Left colon (tissue), 2 donors: Measurements from ENCODE around the gene ABLIM1. TPM values are rescaled to one million over a fixed set of nuclear protein-coding genes. Genes with fewer than 3 reads are reported as not detected.
A peak's percentile ranks its signal among the peaks of the same experiment; 100 is the strongest.

ENCODE experiments used
- ATAC-seq: fragments of 200-7000 bp; cut with Tn5 transposase; one replicate; pipeline ENCODE4 v1.9.1; 2020; ENCODE audit warnings: mild to moderate bottlenecking, moderate library complexity
- DNase-seq, 2 donors: peaks; one replicate each; pipeline ENCODE4 v3.0.0-alpha.2; 2020
- intact Hi-C, 2 donors: fragments of 100-400 bp; cut with DNase I in 1 of 2; cut with micrococcal nuclease in 1 of 2; formaldehyde crosslinking; loops; one replicate each; pipeline versions ENCODE4 v1.11.2 to v1.14.0; 2022; cut with DNase I, micrococcal nuclease
- total RNA-seq, 2 donors: library from RNA; stranded (reverse); fragmentation: NEBNext Ultra II Directional; extraction: Animal tissue kit (Norgen Biotek cat#: 25700); gene quantifications; one replicate each; pipeline ENCODE4 v1.2.1, GENCODE V29; 2021
- donor health status: DM: no; HTN: no; CAD: no.
- donor health status: DM: yes; HTN: yes; CAD: no.

The ABLIM1 gene
- total RNA-seq, 2 donors from 2014 or later: 107 to 118 TPM

DNA sequence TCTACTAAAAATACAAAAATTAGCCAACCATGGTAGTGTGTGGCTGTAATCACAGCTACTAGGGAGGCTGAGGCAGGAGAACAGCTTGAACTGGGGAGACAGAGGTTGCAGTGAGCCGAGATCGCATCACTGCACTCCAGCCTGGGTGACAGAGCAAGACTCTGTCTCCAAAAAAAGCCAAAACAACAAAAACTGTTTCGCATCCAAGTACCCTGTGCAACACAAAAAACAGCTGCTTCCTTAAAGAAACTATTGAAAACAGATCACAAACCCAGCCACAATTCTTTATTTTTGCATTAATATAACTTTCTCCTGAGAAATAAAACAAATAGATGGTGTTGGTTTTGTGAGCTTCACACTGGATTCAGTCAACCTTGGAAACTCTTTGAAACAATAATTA lies 141.7 kb downstream of the ABLIM1 start:
- intact Hi-C loops: no loop called here
- DNase-seq (no peak), ATAC-seq (no peak)

DNA sequence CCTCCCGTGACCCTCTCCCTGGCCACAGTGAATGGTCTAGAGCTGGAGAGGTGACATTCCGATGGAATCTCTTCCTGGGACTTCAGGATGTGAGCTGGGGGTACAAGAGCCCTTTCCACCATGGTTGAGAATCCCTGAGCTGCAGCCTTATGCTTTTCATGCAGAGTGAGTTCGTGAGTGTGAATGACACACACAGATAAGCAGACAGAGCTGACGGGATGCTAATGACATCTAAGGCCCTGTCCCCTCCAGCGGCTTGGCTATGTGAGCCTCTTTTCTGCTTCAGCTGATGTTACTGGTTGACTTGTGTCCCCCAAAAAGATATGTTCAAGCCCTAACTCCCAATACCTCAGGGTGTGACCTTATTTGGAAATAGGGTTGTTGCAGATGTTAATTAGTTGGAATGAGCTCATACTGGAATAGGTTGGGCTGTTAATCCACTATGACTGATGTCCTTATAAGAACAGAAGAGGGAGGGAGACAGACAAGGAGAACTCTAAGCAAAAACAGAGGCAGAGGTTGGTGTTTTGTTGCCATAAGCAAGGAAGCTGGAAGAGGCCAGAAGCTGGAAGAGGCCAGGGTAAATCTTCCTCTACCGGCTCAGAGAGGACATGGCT lies 142.7 kb downstream of the ABLIM1 start:
- intact Hi-C loops: no loop called here

DNA sequence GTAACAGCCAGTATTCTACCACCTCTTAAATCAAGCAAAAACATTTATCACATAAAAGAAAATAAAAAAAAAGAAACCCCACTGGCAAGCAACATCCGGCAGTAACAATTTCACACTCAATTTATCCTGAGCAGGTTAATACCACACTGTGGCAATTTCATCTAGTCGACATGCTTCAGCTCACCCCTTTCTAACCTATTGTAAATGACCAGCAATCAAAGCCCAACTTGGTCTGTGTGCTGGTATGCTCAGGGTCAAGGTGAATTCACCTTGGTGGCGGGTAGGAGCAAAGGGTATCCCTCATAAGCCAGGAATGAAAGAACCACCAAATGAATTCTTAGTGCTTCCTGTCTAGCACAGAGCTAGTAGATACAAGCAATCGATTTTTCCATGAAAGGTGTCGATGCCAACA lies 144.7 kb downstream of the ABLIM1 start:
- intact Hi-C loops: no loop called here
- no peak for DNase-seq
- ATAC-seq: no peak

More for the DNA sequence above, 142.7 kb downstream of the ABLIM1 start:
- DNase-seq (no peak), ATAC-seq (no peak)

GRCh38 chr10:114511881-114512280 lies 146.2 kb downstream of the ABLIM1 start:
- DNase-seq (no peak), ATAC-seq (no peak)
- intact Hi-C loops: no loop called here

- no peak for ATAC-seq
- intact Hi-C loops: no loop called here
- no peak for DNase-seq
Measured at GRCh38 chr10:114508376-114508775, 149.7 kb downstream of the ABLIM1 start.

DNA sequence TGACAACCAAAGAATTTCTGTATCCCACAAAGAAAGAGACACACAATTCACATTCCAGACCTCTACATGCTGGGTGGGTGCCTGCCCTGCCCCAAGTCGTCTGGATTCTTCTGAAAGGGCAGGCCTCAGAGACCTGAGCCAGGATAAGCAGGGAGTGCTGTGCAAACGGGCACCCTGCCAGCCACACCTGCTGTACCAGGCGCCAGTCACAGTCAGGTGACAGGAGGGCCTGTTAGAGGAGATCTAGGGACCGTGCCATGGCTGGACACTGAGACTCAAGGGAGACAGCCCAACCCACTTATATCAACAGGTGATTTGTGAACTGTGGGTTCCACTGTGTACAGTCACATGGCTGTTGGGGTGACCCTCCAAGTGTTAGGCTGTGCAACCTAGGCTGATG lies 150.6 kb downstream of the ABLIM1 start:
- intact Hi-C loops: no loop called here
- ATAC-seq: peak; percentile 99
- DNase-seq: peak; percentile 91 to 96

GRCh38 chr10:114506871-114507385 lies 151.1 kb downstream of the ABLIM1 start:
- DNase-seq: no peak
- ATAC-seq: no peak
- intact Hi-C loops: no loop called here

- DNase-seq: no peak
- no peak for ATAC-seq
- intact Hi-C loops: no loop called here
Measured at GRCh38 chr10:114504769-114505579, 153.1 kb downstream of the ABLIM1 start.

DNA sequence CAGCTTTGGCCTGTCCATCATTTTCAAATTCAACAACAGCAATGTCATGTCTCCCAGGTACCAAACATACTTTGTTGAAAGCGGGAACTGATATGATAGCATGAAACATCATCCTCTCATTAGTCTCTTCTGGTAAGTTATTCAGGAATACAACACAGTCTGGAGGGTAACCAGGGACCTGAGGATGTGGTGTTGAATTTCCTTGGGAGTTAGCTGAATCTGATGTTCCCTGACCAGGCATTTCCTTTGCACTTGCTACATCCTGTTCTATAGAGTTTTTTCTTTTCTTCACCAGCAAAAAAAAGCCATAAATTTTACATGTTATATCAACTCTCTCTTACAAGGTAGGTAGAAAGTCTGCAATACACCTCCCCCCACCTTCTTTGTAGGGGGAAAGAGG lies 156.0 kb downstream of the ABLIM1 start:
- DNase-seq: no peak
- intact Hi-C loops: no loop called here
- ATAC-seq: no peak

- DNase-seq (no peak), ATAC-seq (no peak)
- intact Hi-C loops: no loop called here
Measured at GRCh38 chr10:114501650-114502049, 156.4 kb downstream of the ABLIM1 start.

DNA sequence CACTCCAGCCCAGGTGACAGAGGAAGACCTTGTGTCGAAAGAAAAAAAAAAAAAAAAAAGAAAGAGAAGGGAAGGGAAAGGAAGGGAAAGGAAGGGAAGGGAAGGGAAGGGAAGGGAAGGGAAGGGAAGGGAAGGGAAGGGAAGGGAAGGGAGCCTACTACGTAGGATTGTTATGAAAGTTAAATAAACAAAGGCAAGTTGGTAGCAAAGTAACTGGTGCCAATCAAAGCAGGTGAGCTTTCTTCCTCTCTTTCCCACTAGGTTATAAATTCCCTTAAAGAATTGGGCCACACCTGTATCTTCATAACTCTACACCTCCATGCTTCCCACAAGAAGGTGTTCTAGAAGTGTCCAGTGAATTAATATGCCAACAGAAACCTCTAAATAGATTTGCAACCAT lies 157.4 kb downstream of the ABLIM1 start:
- ATAC-seq (peak; percentile 40), DNase-seq (no peak)
- intact Hi-C loops: no loop called here

DNA sequence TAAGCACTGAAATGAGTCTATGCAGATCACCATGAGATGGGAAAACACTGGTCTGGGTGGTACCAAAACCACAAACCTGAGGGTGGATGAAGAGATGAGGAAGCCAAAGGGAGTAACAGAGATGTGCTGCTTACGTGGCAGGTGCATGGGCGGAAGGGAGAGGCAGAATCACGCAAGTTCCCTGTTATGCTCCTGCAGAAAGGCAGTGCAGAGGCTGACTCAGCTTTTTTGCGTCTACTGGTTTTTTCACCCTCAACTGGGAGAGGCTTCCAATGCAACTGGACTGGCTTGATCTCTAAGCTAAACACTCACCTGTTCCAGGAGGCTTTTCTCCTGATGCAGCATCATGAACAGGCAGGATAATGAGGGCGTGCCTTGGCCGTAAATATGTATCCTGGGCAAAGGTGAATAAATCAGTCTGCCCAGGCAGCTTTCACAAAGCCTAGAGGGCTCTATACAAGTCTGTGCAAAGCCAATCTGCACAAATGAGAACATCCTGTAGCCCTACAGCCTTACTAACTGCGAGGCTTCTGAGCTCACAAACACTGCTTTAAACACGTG lies 158.4 kb downstream of the ABLIM1 start:
- DNase-seq (peak; percentile 77 to 90), ATAC-seq (peak; percentile 94)
- intact Hi-C loops: no loop called here

GRCh38 chr10:114499116-114499515 lies 159.0 kb downstream of the ABLIM1 start:
- ATAC-seq: no peak
- intact Hi-C loops: no loop called here
- no peak for DNase-seq

- intact Hi-C loops: no loop called here
- no peak for ATAC-seq
- DNase-seq: no peak
Measured at GRCh38 chr10:114498413-114499111, 159.5 kb downstream of the ABLIM1 start.

GRCh38 chr10:114495303-114495702 lies 162.8 kb downstream of the ABLIM1 start:
- DNase-seq: no peak
- intact Hi-C loops: no loop called here
- no peak for ATAC-seq

- DNase-seq (no peak), ATAC-seq (no peak)
- intact Hi-C loops: no loop called here
Measured at GRCh38 chr10:114492351-114493037, 165.6 kb downstream of the ABLIM1 start.

DNA sequence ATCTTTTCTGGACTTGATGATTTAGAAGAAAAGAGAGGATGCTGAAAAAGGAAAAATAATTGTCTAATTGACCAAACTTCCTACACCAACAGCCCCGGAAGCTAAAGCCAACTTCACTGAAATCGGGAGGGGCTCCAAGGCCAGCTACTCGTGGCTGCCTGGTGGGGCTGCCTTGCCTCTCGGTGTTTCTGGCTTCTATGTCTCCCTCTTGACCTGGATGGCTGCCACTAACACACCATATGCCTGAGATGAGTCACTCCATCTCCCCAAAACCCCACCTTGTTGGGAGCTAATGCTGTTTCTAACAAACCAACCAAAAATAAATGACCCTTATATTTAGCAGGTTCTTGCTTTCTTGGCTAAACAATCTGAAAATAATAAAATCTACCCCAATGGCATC lies 166.1 kb downstream of the ABLIM1 start:
- DNase-seq: no peak
- no peak for ATAC-seq
- intact Hi-C loops: no loop called here

DNA sequence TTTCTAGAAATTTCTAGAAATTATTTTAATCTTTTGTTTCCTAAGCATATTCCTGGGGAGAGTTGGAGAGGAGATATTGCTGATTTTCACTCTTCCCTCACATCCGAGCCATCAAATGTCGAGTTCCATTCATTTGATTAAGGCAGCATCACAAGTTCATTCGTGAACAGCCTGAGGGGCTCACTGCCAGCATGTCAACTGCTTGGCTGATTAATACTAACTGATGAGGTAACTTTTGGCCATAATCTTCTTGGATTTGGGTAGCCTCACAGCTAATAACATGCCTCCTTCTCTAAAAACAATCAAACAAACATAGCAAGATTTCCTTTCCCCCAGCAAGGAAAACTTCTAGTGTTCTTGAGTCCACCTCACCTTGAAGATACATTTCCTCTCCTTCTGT lies 166.7 kb downstream of the ABLIM1 start:
- intact Hi-C loops: no loop called here
- DNase-seq (no peak), ATAC-seq (no peak)
